ENCODE measurements around the gene PHC3.

PHC3 gene

DNA sequence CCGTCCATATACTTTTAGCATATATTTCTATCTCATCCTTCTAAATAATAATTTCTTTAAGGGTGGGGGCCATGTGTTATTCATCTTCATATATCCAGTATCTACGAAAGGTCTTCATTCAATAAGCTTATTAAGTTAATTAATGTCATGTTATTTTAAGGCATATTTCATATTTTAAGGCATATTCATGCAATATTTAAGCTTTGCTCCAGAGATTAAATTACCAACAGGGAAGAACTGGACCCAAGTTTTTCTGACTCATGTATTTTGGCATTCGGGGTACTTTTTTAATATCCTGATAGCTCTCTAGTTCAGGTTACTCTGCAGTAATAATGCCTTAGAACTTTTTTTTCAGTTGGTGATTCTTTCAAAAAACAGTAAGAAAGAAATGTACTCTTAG lies 27.4 kb downstream of the PHC3 start:
- no peak for DNase-seq (ENCODE audit: low read depth)
- H3K4me3 ChIP-seq (ENCODE audit: low read depth, low read length), result peak overlapping the region; percentile 16; the same call in 1 of the 2 replicates
- TF ChIP-seq, protein P1, sequence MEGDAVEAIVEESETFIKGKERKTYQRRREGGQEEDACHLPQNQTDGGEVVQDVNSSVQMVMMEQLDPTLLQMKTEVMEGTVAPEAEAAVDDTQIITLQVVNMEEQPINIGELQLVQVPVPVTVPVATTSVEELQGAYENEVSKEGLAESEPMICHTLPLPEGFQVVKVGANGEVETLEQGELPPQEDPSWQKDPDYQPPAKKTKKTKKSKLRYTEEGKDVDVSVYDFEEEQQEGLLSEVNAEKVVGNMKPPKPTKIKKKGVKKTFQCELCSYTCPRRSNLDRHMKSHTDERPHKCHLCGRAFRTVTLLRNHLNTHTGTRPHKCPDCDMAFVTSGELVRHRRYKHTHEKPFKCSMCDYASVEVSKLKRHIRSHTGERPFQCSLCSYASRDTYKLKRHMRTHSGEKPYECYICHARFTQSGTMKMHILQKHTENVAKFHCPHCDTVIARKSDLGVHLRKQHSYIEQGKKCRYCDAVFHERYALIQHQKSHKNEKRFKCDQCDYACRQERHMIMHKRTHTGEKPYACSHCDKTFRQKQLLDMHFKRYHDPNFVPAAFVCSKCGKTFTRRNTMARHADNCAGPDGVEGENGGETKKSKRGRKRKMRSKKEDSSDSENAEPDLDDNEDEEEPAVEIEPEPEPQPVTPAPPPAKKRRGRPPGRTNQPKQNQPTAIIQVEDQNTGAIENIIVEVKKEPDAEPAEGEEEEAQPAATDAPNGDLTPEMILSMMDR (IDR thresholded peaks at IDR 0.05; ENCODE audit: insufficient read depth, low read depth, low read length, missing control alignments), result no peak

DNA sequence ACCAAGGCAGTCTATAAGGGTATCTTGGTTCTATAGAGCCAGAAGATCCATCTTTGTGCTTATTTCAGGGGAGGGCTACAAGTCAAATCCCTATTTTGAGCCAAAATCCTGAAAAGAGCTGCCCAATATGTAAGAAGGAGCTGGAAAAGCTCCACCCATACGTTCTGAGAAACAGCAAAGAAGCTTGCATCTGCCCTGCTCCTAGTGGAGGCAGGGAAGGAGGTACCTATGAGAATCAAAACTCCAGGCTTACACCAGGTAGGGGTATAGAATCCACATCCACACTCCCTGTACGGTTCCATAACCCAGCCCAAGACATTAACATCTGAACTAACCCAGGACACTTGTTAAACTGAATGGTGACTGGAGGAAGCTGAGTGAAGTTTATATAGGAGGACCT lies 30.0 kb downstream of the PHC3 start:
- no peak overlapping the region for H3K4me3 ChIP-seq (ENCODE audit: low read depth, low read length)
- TF ChIP-seq, protein P1 (IDR thresholded peaks at IDR 0.05; ENCODE audit: insufficient read depth, low read depth, low read length, missing control alignments), result no peak
- DNase-seq (ENCODE audit: low read depth), result no peak

DNA sequence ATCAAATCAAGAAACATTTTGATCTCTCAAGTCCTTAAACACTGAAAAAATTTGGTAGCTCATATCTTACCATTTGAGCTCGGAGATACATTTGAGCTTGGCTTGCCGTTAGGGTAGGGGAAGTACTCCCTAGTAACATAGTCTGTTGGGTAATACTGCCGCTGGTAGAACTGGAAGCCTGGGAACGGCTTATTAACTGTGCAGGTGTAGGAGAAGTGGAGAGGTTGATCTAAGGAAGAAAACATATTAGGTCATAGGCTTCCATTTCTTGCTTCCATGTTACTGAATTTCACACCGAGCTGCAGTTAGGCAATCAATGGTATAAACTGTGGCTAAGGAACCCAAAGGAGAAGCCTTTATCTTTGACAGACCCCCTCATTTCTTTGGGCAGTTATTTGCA lies 32.5 kb downstream of the PHC3 start:
- no peak overlapping the region for H3K4me3 ChIP-seq (ENCODE audit: low read depth, low read length)
- TF ChIP-seq, protein P1 (IDR thresholded peaks at IDR 0.05; ENCODE audit: insufficient read depth, low read depth, low read length, missing control alignments), result no peak
- no peak for DNase-seq (ENCODE audit: low read depth)

- DNase-seq (ENCODE audit: low read depth), result no peak
- no peak overlapping the region for H3K4me3 ChIP-seq (ENCODE audit: low read depth, low read length)
- TF ChIP-seq, protein P1 (IDR thresholded peaks at IDR 0.05; ENCODE audit: insufficient read depth, low read depth, low read length, missing control alignments), result no peak
Measured at GRCh38 chr3:170145278-170145677, 36.3 kb downstream of the PHC3 start.

DNA sequence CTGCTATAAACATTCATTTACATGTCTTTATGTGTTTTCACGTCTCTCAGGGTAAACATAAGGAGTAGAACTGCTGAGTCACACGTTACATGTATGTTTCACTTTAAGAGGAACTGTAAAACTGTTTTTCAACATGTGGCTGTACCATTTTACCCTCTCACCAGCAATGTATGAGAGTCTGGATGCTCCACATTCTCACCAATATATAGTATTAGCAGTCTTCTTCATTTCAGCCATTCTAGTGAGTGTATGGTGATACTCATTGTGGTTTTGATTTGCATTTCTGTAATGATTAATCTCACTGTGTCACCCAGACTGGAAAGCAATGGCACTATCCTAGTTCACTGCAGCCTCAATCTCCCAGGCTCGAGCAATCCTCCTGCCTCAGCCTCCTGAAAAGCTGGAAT lies 37.1 kb downstream of the PHC3 start:
- H3K4me3 ChIP-seq (ENCODE audit: low read depth, low read length), result no peak overlapping the region
- TF ChIP-seq, protein P1 (IDR thresholded peaks at IDR 0.05; ENCODE audit: insufficient read depth, low read depth, low read length, missing control alignments), result no peak
- peak; percentile 50 for DNase-seq (ENCODE audit: low read depth)

- no peak overlapping the region for H3K4me3 ChIP-seq (ENCODE audit: low read depth, low read length)
- DNase-seq (ENCODE audit: low read depth), result no peak
- TF ChIP-seq, protein P1 (IDR thresholded peaks at IDR 0.05; ENCODE audit: insufficient read depth, low read depth, low read length, missing control alignments), result no peak
Measured at GRCh38 chr3:170142373-170142772, 39.2 kb downstream of the PHC3 start.

GRCh38 chr3:170137986-170138385 lies 43.5 kb downstream of the PHC3 start:
- H3K4me3 ChIP-seq (ENCODE audit: low read depth, low read length), result no peak overlapping the region
- DNase-seq (ENCODE audit: low read depth), result no peak
- TF ChIP-seq, protein P1 (IDR thresholded peaks at IDR 0.05; ENCODE audit: insufficient read depth, low read depth, low read length, missing control alignments), result no peak
